NCI-H2227 (cell line): Measurements from ENCODE around the gene CRHR1.

Source experiments
- DNase-seq: peaks from one replicate; lab custom pipeline; 2025; ENCODE audit not compliant: unreplicated experiment; lab: John Stamatoyannopoulos, UW

CRHR1 gene

DNA sequence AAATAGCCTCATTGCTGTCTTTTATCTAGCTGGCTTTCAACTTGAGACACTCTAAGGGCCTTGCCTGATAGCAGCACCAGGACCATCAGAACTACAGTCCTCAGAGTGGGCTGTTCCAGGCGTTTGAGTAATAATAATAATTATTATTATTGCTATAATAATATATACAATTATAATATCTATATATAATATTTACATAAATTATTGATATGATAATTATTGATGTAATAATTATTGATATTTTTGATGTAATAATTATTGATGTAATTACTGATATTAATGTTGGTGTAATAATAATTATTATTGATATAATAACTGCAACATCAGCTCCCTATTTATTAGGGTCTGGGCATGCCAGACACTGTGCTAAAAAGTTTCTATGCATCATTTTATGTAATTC, 25.6 kb upstream of the CRHR1 start:
- DNase-seq = no peak

DNA sequence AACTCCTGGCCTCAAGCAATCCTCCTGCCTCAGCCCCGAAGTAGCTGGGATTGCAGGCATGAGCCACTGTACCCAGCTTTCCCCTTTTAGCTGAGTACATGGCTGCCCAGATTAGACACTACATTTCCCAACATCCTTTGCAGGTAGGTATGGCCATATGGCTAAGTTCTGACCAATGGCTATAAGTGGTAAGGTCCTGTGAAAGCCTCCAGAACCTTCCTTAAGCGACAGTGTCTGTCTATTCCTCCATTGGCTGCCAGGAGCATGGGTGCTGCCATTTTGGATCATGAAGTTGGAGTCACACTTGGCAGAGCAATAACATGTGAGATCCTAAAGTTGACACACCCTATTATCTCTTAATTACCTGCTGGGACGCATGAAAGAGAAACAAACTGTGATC, 24.4 kb upstream of the CRHR1 start:
- DNase-seq = peak; percentile 37

DNA sequence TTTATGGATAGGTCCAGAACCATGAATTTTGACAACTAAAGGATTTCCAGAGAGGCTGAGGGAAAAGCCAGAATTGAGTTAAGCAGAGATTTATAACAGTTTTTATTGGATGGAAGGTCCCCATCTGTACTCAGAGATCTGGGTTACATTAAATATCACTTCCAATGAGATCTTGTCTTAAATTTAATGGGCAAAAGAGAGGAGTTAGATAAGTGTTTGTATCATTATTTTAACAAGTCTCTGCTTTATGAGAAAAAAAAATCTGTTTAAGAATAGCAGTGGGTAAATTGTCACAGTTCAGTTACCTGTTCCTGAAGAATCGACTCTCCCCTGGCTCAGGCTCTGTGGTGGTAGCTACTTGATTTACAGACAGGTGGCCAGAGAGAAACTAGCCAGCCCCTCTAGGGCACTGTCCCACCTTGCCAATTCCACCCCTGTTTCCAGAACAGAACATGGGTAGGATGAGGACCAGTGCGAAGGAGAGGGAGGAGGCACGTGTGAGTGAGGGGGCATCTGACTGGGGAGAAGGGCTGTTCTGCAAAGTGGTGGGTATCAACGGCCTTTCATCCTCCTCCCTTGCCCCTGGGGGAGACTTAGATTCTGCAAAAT, 22.1 kb upstream of the CRHR1 start:
- no peak for DNase-seq

DNA sequence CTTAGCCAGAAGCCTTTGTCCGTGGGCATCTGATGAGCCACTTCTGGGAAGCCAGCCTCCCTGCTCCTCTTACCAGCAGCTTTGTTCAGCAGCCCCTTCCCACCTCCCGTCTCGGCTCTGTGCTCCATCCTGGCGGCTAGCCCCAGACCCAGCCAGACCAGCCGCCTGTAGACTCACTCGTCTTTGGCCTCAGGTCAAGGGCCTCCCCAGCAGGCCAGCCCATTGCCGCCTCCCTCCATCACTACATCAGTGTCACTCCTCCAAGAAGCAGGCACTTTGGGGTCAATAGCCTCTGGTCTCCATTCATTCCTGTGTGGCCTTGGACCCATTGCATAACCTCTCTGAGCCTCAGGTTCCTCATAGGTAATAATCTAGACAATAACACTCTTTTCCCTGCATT, 20.9 kb upstream of the CRHR1 start:
- DNase-seq = no peak

DNA sequence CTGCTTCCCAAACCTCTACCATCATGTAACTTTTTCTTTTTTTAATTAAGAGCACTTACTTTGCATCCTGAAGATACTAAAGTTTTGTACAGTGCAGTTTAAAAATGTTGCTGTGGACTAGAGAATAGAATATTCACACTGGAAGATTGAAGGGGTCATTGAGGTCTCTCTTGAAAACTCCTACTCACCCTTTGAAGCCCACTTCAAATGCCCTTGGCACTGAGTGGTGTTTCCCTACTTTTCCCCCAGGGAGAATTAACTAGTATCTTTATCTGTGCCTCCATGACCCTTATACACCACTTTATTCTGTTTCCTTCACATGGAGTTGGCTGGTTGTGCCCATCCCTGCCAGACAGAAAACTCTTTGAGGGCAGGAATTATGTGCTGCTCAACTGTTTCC, 19.6 kb upstream of the CRHR1 start:
- DNase-seq = no peak

DNA sequence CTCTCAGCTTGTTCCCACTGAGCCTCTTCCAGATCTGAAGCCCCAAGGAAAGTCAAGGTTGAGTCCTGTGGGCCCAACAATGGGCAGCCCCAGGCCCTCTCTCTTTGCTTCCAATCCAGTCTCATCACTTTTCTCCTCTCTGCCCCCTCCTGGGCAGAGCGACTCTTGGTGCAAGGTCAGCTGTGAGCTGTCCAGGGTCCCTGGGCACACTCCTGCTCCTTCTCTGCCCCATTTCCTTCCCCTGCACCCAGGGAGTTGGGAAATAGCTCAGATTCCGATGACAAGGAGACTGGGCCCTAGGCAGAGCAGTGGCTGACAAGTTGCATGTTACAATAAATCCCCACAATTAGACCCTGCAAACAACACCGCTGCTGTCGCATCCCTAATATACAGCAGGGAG, 16.1 kb upstream of the CRHR1 start:
- DNase-seq = no peak

DNA sequence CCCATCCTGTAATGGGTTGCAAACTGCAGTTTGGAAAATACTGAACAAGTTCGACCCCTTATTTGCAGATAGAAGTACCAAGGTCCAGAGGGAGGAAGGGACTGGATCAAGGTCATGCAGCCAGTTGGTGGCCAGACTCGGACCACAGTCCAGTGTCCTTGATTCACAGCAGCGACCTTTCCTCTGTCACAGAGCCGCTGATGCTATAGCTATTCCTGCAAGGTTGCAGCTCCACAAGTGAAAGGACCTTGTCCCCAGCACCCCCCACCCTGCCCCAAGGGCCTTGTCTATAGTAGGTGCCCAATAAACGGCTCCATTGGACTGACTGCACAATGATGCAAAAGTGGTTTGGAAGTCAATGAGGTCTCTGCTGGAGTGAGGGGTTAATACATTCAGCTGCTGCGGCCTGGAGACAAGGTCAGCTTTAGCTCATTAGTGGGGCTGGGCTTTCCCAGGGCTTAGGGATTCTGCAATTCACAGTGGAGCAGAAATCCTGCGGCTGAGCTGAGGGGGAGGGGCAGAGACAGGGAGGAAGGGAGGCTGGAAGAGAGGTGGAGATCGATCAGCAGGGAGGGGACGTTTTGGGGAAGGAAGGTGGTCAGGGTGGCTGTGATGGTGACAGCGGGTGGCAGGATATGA, 13.4 kb upstream of the CRHR1 start:
- DNase-seq = peak; percentile 60

DNA sequence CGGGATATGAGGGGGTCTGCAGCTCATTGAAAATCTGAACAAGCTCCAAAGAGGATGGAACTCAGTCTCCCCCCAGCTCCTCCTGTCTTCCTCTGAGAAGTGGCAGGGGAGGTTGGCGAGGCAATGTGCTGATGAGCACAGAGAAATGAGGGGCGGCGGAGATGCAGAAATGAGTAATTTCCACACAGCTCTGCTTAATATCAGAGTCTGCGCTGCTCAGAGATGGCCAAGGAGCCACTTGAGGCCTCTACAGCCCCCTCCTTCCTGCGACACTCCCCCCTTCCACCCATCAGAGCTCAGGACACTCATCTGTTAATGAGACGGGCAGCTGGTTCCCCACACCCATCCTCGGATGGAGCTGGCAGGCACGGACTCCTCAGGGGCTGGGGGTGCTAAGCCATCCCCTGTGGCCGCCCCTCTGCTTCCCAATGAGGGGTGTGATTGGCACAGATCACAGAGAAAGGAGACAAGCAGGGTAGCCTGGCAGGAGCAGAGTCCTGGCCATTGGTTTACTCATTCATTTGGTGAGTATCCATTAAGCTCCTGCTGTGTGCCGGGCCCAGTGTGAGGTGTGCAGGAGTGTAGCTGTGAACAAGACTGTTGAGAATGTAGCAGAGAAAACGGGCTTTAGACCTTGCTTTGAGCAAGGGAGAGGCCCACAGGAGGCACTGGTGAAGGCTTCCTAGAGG, 12.7 kb upstream of the CRHR1 start:
- DNase-seq = peak; percentile 73

DNA sequence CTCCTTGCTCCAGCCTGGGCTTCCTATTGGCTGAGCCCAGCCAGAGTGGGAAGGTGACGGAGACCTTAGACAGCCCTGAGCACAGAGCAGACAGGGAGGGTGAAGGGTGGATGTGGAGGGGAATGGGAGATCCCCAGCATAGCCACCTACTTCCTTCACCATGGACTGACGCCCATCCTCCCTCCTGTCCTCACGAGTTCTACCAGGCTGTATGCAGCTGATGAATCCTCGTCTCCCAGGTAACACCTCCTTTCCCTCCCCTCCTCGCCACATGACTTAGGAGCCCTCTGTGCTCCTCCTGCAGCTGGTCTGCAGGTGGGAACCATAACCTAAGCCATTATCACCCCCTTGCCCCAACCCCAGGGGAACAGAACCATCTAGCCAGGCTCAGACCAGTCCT, 9.0 kb upstream of the CRHR1 start:
- DNase-seq = no peak

DNA sequence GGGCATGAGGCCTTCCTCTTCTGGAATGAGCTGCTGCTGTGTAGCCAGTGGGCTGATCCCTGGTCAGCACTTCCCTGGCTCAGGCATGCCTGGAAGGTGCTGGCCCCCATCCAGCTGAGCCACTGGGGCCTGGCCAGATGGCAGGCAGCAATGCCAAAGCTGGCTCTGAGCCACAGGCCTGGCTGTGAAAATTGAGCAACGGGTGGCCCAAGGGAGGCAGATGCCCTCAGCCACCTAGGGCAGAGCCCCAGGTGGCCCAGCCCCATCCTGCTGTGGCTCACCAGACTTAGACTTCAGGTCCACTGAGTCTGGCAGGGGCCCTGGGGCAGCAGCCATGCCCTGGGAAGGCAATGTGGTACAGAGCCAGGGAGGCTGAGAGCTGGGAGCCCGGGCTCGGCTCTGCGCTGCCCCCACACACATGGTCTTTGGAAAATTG, 8.5 kb upstream of the CRHR1 start:
- DNase-seq = no peak

DNA sequence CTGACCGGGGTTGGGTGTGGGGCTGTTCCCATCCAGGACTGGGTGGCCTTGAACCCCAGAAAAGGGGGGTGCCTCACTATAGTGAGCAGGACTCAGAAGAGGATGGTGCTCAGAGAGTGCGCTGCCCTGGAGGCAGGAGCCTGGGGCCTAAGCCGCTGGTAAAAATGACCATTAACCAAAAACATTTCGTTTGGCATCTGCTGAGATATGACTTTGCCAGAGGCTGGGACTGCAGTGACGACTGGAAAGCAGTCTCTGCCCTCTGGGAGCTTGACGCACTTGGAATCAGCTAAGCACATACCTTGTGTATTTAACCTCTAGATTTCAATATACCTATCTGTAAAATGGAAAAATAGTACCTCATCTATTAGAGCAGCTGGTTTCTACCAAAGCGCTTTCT, 7.2 kb upstream of the CRHR1 start:
- DNase-seq = no peak

DNA sequence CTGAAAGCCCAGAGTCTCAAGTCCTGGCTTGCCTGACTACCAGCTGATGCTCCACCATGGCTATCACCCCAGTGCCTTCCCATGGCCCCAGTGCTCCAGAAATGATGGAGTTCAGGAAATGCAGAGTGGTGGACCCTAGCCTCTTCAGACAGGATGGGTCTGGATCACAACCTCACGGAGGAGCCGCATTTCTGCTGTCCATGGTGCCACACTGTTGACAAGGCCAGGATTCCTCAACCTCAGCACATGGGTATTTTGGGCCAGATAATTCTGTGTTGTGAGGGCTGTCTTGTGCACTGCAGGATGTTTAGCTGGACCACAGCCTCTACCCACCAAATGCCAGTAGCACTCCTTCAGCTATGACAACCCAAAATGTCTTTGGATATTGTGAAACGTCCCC, 6.7 kb upstream of the CRHR1 start:
- no peak for DNase-seq

DNA sequence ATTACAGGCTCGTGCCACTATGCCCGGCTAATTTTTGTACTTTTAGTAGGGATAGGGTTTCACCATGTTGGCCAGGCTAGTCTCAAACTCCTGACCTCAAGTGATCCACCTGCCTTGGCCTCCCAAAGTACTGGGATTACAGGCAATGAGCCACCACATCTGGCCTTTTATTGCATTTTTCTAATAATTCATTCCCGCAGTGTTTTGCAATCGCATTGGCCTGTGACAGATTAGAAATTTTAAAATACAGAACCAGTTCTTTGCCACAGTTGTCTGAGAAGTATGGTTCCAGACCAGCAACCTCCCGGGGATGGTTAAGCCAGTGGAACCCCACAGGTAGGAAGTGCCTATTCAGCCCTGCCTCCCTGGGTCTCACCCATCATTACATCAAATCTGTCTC, 3.2 kb upstream of the CRHR1 start:
- no peak for DNase-seq

DNA sequence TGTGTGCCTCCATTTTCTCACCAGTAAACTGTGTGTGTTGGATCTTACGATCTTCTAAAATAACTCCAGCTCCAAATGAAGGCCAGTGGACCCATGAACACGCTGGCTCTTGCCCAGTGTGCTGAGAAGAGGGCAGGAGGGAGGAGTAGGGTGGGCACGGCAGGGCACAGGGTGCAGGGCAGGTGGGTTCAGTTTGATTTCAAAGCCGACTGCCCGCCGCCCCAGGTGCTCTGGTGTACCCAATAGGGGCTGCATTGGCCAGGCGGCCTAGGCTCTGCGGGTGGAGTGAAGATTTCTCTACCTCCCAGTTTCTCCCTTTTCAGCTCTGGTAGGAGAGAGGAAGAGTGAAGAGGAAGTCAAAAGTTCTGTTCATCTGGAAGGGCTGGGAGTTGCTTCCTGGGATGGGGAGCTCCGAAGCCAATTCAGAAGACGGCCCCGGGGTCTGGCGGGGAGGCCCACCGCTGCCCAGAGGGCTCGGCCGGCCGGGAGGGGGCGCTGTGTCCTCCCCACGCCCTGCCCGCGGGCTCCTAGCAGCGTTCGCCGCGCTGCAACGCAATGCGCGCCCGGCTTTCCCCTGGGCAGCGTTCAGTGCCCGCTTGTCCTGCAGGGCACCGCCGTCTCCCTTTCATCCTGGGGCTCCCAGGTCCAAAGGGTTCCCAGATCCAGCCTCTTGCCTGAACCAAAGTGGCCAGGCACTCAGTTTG, 1.1 kb upstream of the CRHR1 start:
- DNase-seq = peak; percentile 84

DNA sequence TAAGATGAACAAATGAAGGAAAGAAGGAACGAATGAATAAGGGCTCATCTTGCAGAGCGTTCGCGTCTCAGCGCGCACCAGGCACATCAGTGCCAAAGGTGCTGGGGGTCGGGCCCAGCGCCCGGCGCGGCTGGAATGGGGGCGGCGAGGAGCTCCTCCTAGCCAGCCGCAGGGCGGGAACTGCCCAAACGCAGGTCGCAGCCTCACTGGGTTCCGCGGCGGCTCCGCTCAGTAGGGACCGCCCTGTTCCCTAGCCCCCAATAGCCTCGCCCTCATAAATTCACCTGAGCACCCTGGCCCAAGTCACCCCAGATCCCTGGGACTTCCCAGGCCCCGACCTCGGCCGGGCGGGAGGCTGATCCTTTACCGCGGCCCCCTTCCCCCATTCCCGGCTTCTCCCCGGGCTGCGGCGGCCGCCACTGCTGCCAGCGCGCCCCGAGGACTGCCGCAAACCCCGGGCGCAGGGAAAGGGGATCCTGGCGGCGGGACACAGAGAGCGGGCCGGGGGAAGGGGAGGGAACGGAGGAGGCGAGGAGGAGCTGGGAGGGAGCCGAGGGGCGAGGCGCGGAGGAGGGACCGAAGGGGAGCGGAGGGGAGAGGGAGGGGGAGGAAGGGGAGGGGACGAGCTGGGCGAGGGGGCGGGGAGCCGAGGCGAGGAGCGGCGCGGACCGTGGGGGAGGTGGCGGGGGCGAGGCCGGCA, 377 bp upstream of the CRHR1 start:
- peak; percentile 79 for DNase-seq

DNA sequence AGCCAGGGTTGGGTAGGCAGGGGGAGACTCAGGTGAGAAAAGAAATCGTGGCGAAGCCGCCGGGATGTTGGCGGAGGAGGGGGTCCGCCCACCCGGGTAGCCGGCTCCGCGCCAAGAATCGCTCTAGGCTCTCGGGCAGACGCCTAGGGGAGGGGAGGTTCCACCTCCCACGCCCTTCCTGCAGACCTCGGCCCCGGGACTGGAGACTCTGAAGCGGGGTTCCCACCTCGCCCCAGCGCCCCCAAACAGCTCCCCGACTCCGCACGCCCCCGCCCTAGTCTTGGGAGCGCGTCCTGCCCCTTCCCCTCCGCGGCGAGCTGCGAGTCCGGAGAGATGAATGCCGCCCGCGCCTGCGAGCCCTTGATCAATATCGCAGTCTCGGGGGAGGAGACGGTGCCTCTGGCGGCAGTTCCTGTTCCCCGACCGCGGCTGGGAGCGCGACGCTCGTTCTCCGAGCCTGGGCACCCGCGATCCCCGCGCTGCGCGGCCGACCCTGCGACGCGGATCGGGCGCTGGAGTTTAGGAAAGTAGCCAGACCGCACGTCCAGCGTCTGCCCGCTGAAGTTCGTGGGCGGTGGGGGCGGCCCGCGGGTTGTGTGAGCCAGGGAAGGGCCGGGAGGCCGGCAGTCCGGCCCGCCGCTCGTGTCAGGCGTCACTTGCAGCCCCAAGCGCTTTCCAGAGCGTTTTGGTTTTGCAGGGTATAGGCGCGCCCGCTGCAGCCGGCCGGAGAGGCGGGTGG, 790 bp downstream of the CRHR1 start:
- peak; percentile 58 for DNase-seq

DNA sequence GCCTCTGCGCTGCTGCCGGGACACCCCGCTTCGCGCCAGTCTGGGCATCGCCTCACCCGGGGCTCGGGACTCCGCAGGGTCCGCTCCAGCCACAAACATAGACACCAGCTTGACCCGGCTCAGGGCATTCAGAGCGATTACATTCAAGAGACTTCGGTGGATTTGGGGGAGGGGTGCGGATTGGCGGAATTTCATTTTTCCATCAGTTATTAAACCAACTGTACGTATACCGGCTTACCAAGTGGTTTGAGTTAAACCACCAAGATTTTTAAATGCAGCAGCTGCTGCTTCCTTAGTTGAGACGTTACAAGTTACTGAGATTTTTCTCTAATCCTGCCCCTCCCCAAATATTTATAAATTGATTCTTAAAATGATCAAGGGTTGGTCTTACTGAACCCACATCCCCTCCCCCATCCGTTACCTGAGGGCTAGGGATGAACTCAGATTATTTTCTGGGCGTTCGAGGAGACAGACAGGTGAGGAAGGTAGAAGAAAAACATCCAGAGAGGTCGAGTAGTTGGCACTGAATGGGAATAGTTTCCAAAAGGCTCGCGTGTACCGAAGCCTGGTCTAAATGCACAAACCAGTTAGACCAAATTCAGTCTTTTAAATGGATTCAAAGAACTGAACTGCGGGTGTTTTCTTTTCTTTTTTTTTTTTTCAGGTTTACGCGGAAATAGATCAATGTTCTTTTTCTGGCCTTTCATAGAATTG, 1.5 kb downstream of the CRHR1 start:
- no peak for DNase-seq

DNA sequence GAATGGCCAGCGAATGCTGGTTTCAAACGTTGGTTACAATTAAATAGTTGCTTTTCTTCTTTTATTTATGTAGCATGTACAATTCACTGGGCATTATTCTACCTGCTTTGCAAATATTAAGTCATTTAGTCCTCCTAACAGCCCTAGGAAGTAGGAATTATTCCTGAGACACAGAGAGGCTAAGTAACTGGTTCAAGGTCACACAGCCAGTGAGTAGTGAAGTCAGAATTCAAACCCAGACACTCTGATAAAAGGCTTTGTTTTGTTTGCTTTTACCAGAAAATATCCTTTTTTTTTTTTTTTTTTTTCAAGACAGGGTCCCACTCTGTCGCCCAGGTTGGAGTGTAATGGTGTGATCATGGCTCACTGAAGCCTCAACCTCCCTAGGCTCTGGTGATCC, 2.2 kb downstream of the CRHR1 start:
- no peak for DNase-seq

DNA sequence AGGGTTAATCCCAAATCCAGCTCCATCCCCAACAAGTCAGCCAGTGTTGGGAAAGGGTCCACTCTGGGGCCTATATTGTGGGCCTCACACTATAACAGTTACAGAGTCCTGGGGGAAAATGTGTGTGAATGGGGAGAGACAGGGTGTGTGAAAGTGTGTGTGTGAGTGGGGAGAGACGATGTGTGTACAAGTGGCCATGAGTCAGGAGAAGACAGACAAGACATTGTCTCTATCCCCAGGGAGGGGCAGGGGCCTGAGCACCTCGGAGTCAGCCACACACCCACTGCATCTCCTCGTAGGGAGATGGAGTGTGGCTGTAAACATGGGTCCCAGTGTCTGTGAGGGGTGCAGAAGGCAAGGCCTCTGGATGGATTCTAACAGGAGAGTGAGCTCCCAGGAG, 2.9 kb downstream of the CRHR1 start:
- no peak for DNase-seq

DNA sequence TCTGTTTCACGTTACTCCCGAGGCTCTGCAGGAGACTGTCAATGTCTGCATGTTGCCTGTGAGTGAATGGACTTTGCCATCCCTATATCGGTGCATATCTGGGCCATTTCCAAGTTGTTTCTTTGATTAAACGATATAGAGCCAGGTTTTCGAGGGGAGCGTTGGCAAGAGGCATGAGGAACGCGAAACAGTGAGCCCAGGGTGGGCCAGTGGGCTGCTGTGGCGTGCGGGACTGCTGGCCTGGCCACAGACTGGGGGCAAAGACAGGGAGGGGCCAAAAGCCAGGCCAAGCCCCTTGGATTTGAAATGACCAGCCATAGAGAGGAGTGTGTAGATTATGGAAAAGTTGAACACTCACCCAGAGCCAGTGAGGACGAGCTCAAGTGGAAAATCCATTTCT, 3.5 kb downstream of the CRHR1 start:
- DNase-seq = no peak
